ENCODE data around the gene SCG2.

- TF ChIP-seq CTCF (IDR thresholded peaks at IDR 0.05; ENCODE audit: low read depth, low read length, poor library complexity, severe bottlenecking) (no peak), EZH2phosphoT487 (IDR thresholded peaks at IDR 0.05; ENCODE audit: borderline replicate concordance, low read length) (no peak)
Measured at GRCh38 chr2:223607476-223607875, 5.3 kb upstream of the SCG2 start.
